ENCODE results near the gene LYG2.

GRCh38 chr2:99299580-99299979 lies 44.1 kb upstream of the LYG2 start:
- no peak for TF ChIP-seq POLR2A (IDR thresholded peaks at IDR 0.05)
- no peak for TF ChIP-seq CTCF (IDR thresholded peaks at IDR 0.05 in 4 of 5, conservative IDR thresholded peaks at IDR 0.05 in 1 of 5)
